ENCODE data around the gene NAA38.
A peak's percentile ranks its signal among the peaks of the same experiment; 100 is the strongest.

NAA38 gene

GRCh38 chr17:7849130-7849750, 8.1 kb downstream of the NAA38 start:
- Histone ChIP-seq H2AK5ac (ENCODE audit: low read length, severe bottlenecking) (no peak overlapping the region), H3K4me3 (ENCODE audit: insufficient read depth in 1 of 2, low read depth in 1 of 2, low read length in 2 of 2) (no peak overlapping the region), H3K79me1 (replicated peaks; ENCODE audit: low read length, poor library complexity, severe bottlenecking) (peaks cover 46% of the 10 kb centered on the region), H3K9ac (ENCODE audit: low read length) (no peak overlapping the region), H4K8ac (ENCODE audit: low read length) (no peak overlapping the region), H3K27me3 (ENCODE audit: control insufficient read depth in 1 of 2, insufficient read depth in 1 of 2, low read length in 2 of 2) (no peaks in the 10 kb centered on the region), H3K27ac (ENCODE audit: low read length, poor library complexity, severe bottlenecking) (no peak overlapping the region), H3K18ac (ENCODE audit: low read depth in 1 of 2, low read length in 2 of 2) (no peak overlapping the region), H4K91ac (ENCODE audit: low read length) (peak overlapping the region; percentile 28), H3K4me1 (ENCODE audit: control insufficient read depth, insufficient read depth, low read depth, low read length) (peaks cover 19% of the 10 kb centered on the region), H2BK12ac (ENCODE audit: low read length in 2 of 2) (no peak overlapping the region), H3K9me3 (ENCODE audit: control insufficient read depth, low read length) (no peaks in the 10 kb centered on the region), H3K4me2 (ENCODE audit: low read length, poor library complexity, severe bottlenecking) (no peak overlapping the region), H2BK120ac (ENCODE audit: low read depth, low read length) (no peak overlapping the region), H3K36me3 (ENCODE audit: control insufficient read depth in 1 of 2, insufficient read depth in 2 of 2, low read depth in 1 of 2, low read length in 2 of 2) (peaks cover 56 to 87% of the 10 kb centered on the region in 2 experiments), H3K4ac (ENCODE audit: low read depth in 1 of 2, low read length in 2 of 2) (no peak overlapping the region), H2BK5ac (ENCODE audit: low read depth, low read length, poor library complexity, severe bottlenecking) (no peak overlapping the region), H3K23ac (ENCODE audit: low read length in 2 of 2) (no peak overlapping the region), H3K14ac (ENCODE audit: low read length in 2 of 2) (no peak overlapping the region), H2BK15ac (ENCODE audit: low read depth, poor library complexity, severe bottlenecking) (no peak overlapping the region), H2AFZ (ENCODE audit: low read depth, low read length) (no peak overlapping the region)
- no peak for DNase-seq
- WGBS: 92% methylated on average over 33 of the region's 35 CpGs

- Histone ChIP-seq H4K8ac (ENCODE audit: low read length) (no peak overlapping the region), H2BK120ac (ENCODE audit: low read depth, low read length) (no peak overlapping the region), H3K27ac (ENCODE audit: low read length, poor library complexity, severe bottlenecking) (no peak overlapping the region), H3K4me1 (ENCODE audit: control insufficient read depth, insufficient read depth, low read depth, low read length) (peaks cover 17% of the 10 kb centered on the region), H3K14ac (ENCODE audit: low read length in 2 of 2) (no peak overlapping the region), H3K9me3 (ENCODE audit: control insufficient read depth, low read length) (no peaks in the 10 kb centered on the region), H3K18ac (ENCODE audit: low read depth in 1 of 2, low read length in 2 of 2) (no peak overlapping the region), H3K4ac (ENCODE audit: low read depth in 1 of 2, low read length in 2 of 2) (no peak overlapping the region), H3K79me1 (replicated peaks; ENCODE audit: low read length, poor library complexity, severe bottlenecking) (peaks cover 46% of the 10 kb centered on the region), H2BK15ac (ENCODE audit: low read depth, poor library complexity, severe bottlenecking) (no peak overlapping the region), H3K4me3 (ENCODE audit: insufficient read depth in 1 of 2, low read depth in 1 of 2, low read length in 2 of 2) (no peak overlapping the region), H3K36me3 (ENCODE audit: control insufficient read depth in 1 of 2, insufficient read depth in 2 of 2, low read depth in 1 of 2, low read length in 2 of 2) (peaks cover 56 to 87% of the 10 kb centered on the region in 2 experiments), H2BK5ac (ENCODE audit: low read depth, low read length, poor library complexity, severe bottlenecking) (no peak overlapping the region), H2AK5ac (ENCODE audit: low read length, severe bottlenecking) (no peak overlapping the region), H4K91ac (ENCODE audit: low read length) (peak overlapping the region; percentile 28), H3K9ac (ENCODE audit: low read length) (no peak overlapping the region), H2BK12ac (ENCODE audit: low read length in 2 of 2) (no peak overlapping the region), H2AFZ (ENCODE audit: low read depth, low read length) (no peak overlapping the region), H3K4me2 (ENCODE audit: low read length, poor library complexity, severe bottlenecking) (no peak overlapping the region), H3K27me3 (ENCODE audit: control insufficient read depth in 1 of 2, insufficient read depth in 1 of 2, low read length in 2 of 2) (no peaks in the 10 kb centered on the region), H3K23ac (ENCODE audit: low read length in 2 of 2) (no peak overlapping the region)
- WGBS: 97% methylated on average over 21 of the region's 21 CpGs
- DNase-seq: no peak
Observed at GRCh38 chr17:7848739-7849129, 8.6 kb downstream of the NAA38 start.

GRCh38 chr17:7848131-7848579, 9.2 kb downstream of the NAA38 start:
- Histone ChIP-seq H3K27ac (ENCODE audit: low read length, poor library complexity, severe bottlenecking) (no peak overlapping the region), H4K91ac (ENCODE audit: low read length) (no peak overlapping the region), H3K79me1 (replicated peaks; ENCODE audit: low read length, poor library complexity, severe bottlenecking) (peaks cover 45% of the 10 kb centered on the region), H3K4ac (ENCODE audit: low read depth in 1 of 2, low read length in 2 of 2) (no peak overlapping the region), H2BK15ac (ENCODE audit: low read depth, poor library complexity, severe bottlenecking) (no peak overlapping the region), H3K9me3 (ENCODE audit: control insufficient read depth, low read length) (no peaks in the 10 kb centered on the region), H2AFZ (ENCODE audit: low read depth, low read length) (no peak overlapping the region), H3K27me3 (ENCODE audit: control insufficient read depth in 1 of 2, insufficient read depth in 1 of 2, low read length in 2 of 2) (no peaks in the 10 kb centered on the region), H2BK5ac (ENCODE audit: low read depth, low read length, poor library complexity, severe bottlenecking) (no peak overlapping the region), H3K4me3 (ENCODE audit: insufficient read depth in 1 of 2, low read depth in 1 of 2, low read length in 2 of 2) (no peak overlapping the region), H3K18ac (ENCODE audit: low read depth in 1 of 2, low read length in 2 of 2) (no peak overlapping the region), H3K4me2 (ENCODE audit: low read length, poor library complexity, severe bottlenecking) (no peak overlapping the region), H3K23ac (ENCODE audit: low read length in 2 of 2) (no peak overlapping the region), H3K4me1 (ENCODE audit: control insufficient read depth, insufficient read depth, low read depth, low read length) (peaks cover 17% of the 10 kb centered on the region), H3K9ac (ENCODE audit: low read length) (no peak overlapping the region), H3K14ac (ENCODE audit: low read length in 2 of 2) (no peak overlapping the region), H2AK5ac (ENCODE audit: low read length, severe bottlenecking) (no peak overlapping the region), H3K36me3 (ENCODE audit: control insufficient read depth in 1 of 2, insufficient read depth in 2 of 2, low read depth in 1 of 2, low read length in 2 of 2) (peaks cover 55 to 81% of the 10 kb centered on the region in 2 experiments), H2BK12ac (ENCODE audit: low read length in 2 of 2) (no peak overlapping the region), H4K8ac (ENCODE audit: low read length) (no peak overlapping the region), H2BK120ac (ENCODE audit: low read depth, low read length) (no peak overlapping the region)
- DNase-seq: no peak
- 96% methylated on average over 20 of the region's 20 CpGs for WGBS

GRCh38 chr17:7846765-7847661, 10.3 kb downstream of the NAA38 start:
- DNase-seq: no peak
- Histone ChIP-seq H2AK5ac (ENCODE audit: low read length, severe bottlenecking) (no peak overlapping the region), H2BK5ac (ENCODE audit: low read depth, low read length, poor library complexity, severe bottlenecking) (no peak overlapping the region), H4K91ac (ENCODE audit: low read length) (no peak overlapping the region), H3K27me3 (ENCODE audit: control insufficient read depth in 1 of 2, insufficient read depth in 1 of 2, low read length in 2 of 2) (no peaks in the 10 kb centered on the region), H2BK12ac (ENCODE audit: low read length in 2 of 2) (no peak overlapping the region), H3K4me3 (ENCODE audit: insufficient read depth in 1 of 2, low read depth in 1 of 2, low read length in 2 of 2) (no peak overlapping the region), H3K36me3 (ENCODE audit: control insufficient read depth in 1 of 2, insufficient read depth in 2 of 2, low read depth in 1 of 2, low read length in 2 of 2) (peaks cover 44 to 70% of the 10 kb centered on the region in 2 experiments), H2AFZ (ENCODE audit: low read depth, low read length) (no peak overlapping the region), H2BK15ac (ENCODE audit: low read depth, poor library complexity, severe bottlenecking) (no peak overlapping the region), H3K79me1 (replicated peaks; ENCODE audit: low read length, poor library complexity, severe bottlenecking) (peaks cover 34% of the 10 kb centered on the region), H3K9me3 (ENCODE audit: control insufficient read depth, low read length) (no peaks in the 10 kb centered on the region), H3K4me2 (ENCODE audit: low read length, poor library complexity, severe bottlenecking) (no peak overlapping the region), H2BK120ac (ENCODE audit: low read depth, low read length) (no peak overlapping the region), H3K9ac (ENCODE audit: low read length) (no peak overlapping the region), H3K18ac (ENCODE audit: low read depth in 1 of 2, low read length in 2 of 2) (no peak overlapping the region), H3K14ac (ENCODE audit: low read length in 2 of 2) (no peak overlapping the region), H3K23ac (ENCODE audit: low read length in 2 of 2) (no peak overlapping the region), H3K27ac (ENCODE audit: low read length, poor library complexity, severe bottlenecking) (no peak overlapping the region), H4K8ac (ENCODE audit: low read length) (no peak overlapping the region), H3K4ac (ENCODE audit: low read depth in 1 of 2, low read length in 2 of 2) (no peak overlapping the region), H3K4me1 (ENCODE audit: control insufficient read depth, insufficient read depth, low read depth, low read length) (peaks cover 18% of the 10 kb centered on the region)
- 97% methylated on average over 31 of the region's 34 CpGs for WGBS
